K562 (cell line): ENCODE data around the gene ADIPOR2. TPM values are rescaled to one million over a fixed set of nuclear protein-coding genes. Genes with fewer than 3 reads are reported as not detected.

Source experiments
- FOS ChIP-seq: IDR thresholded peaks from 3 replicates; pipeline ENCODE4 v1.6.1; 2011; ENCODE audit not compliant: insufficient read length; ENCODE audit errors: extremely low read depth
- HMG20A ChIP-seq: fragments of 450-650 bp; formaldehyde crosslinking; conservative IDR thresholded peaks from 2 replicates; pipeline ENCODE4 v1.4.0; 2020; ENCODE audit warnings: mild to moderate bottlenecking, mixed read lengths
- MBD2 ChIP-seq: sonication (generic); IDR thresholded peaks from 2 replicates; pipeline ENCODE4 v1.6.1; 2016; ENCODE audit warnings: low read depth, borderline replicate concordance
- MTF1 ChIP-seq: fragments of 250-450 bp; sonication (Bioruptor Pico); IDR thresholded peaks from 2 replicates; pipeline ENCODE4 v1.9.0; 2021; ENCODE audit warnings: moderate library complexity, mild to moderate bottlenecking, inconsistent platforms, borderline replicate concordance
- NFE2 ChIP-seq: IDR thresholded peaks from 2 replicates; pipeline ENCODE4 v1.6.1; 2014; ENCODE audit warnings: antibody characterized with exemption, low read depth
- NRF1 ChIP-seq, 2 experiments: fragments of 450-650 bp; IDR thresholded peaks in 1 of 2; conservative IDR thresholded peaks in 1 of 2; 2 replicates each; pipeline ENCODE4 v1.6.1; 2014; ENCODE audit warnings: mild to moderate bottlenecking in 2 of 2
- PHF20 ChIP-seq: fragments of 450-650 bp; IDR thresholded peaks from 2 replicates; pipeline ENCODE4 v1.6.1; 2018; ENCODE audit not compliant: partially characterized antibody
- RBFOX2 ChIP-seq: fragments of 200-400 bp; formaldehyde crosslinking; IDR thresholded peaks from 2 replicates; pipeline ENCODE4 v1.6.1; 2017; ENCODE audit warnings: low read depth, mild to moderate bottlenecking, low read length, moderate library complexity
- SFPQ ChIP-seq: fragments of 200-400 bp; formaldehyde crosslinking; IDR thresholded peaks from 2 replicates; pipeline ENCODE4 v1.6.1; 2017; ENCODE audit warnings: mild to moderate bottlenecking, low read depth, low read length, moderate library complexity
- SIX5 ChIP-seq, 2 experiments: IDR thresholded peaks; 2 replicates each; pipeline ENCODE4 v1.6.1; 2011; ENCODE audit warnings: low read length in 2 of 2, borderline replicate concordance in 1 of 2, low read depth in 1 of 2, mild to moderate bottlenecking in 1 of 2, moderate library complexity in 1 of 2; ENCODE audit not compliant: insufficient read depth in 1 of 2
- SNRNP70 ChIP-seq: fragments of 200-400 bp; formaldehyde crosslinking; optimal IDR thresholded peaks from 2 replicates; pipeline ENCODE3; 2017; ENCODE audit warnings: low read depth, low read length
- SREBF1 ChIP-seq: fragments of 150-350 bp; IDR thresholded peaks from 2 replicates; pipeline ENCODE4 v1.6.1; 2014; ENCODE audit warnings: antibody characterized with exemption, low read depth, low read length, borderline replicate concordance
- ZNF184 ChIP-seq: sonication (generic); formaldehyde crosslinking; IDR thresholded peaks from 2 replicates; pipeline ENCODE4 v1.5.0; 2020; ENCODE audit warnings: missing genetic modification reagents
- ZNF354B ChIP-seq: fragments of 250-450 bp; sonication (Bioruptor Pico); IDR thresholded peaks from 2 replicates; pipeline ENCODE4 v1.4.0; 2020
- ZNF77 ChIP-seq: fragments of 250-450 bp; sonication (Bioruptor Pico); IDR thresholded peaks from 2 replicates; pipeline ENCODE4 v1.5.0; 2020
- polyA plus RNA-seq, 8 experiments: library from polyadenylated mRNA; depleted of rRNA in 4 of 8; stranded (reverse) in 5 of 8; unstranded in 3 of 8; fragments of >200 nt; fragmentation: Nextera tagmentation in 2 of 8; fragmentation: Illumina TruSeq in 1 of 8; extraction: Ambion mirVana in 2 of 8; extraction: Trizol in 1 of 8; gene quantifications; 2 replicates each; pipeline versions ENCODE4 v1.2.1 to v1.2.3, GENCODE V29; 2011 to 2014; ENCODE audit warnings: inconsistent platforms in 1 of 8, missing spikeins in 1 of 8
- total RNA-seq, 7 experiments: library from RNA; depleted of rRNA in 6 of 7; stranded (reverse); fragments of >200 nt in 6 of 7; fragmentation: Illumina TruSeq in 2 of 7; extraction: Trizol in 2 of 7; gene quantifications; 2 replicates each; pipeline versions ENCODE4 v1.2.1 to v1.2.3, GENCODE V29; 2011 to 2021; ENCODE audit warnings: low replicate concordance in 1 of 7
- TF ChIP-seq, protein P1 (sequence below): fragments of 250-450 bp; sonication (Bioruptor Pico); IDR thresholded peaks from 2 replicates; pipeline ENCODE4 v1.5.0; 2020; ENCODE audit warnings: mild to moderate bottlenecking, borderline replicate concordance
- TF ChIP-seq, protein P2 (sequence below): sonication (generic); formaldehyde crosslinking; IDR thresholded peaks from 2 replicates; pipeline ENCODE4 v1.8.0; 2022; ENCODE audit warnings: missing genetic modification reagents, mild to moderate bottlenecking, moderate library complexity, borderline replicate concordance
- TF ChIP-seq, protein P3 (sequence below): sonication (generic); formaldehyde crosslinking; IDR thresholded peaks from 2 replicates; pipeline ENCODE4 v1.9.0; 2022; ENCODE audit warnings: mild to moderate bottlenecking, missing genetic modification reagents
- TF ChIP-seq, protein P4 (sequence below): sonication (generic); formaldehyde crosslinking; IDR thresholded peaks from 2 replicates; pipeline ENCODE4 v1.4.0; 2020; ENCODE audit warnings: mild to moderate bottlenecking, missing genetic modification reagents

Gene ADIPOR2
- total and polyA plus RNA-seq, 9 of the 15 experiments (the other 6 are each of a cell fraction or from before 2014, with no cell fraction given) = 10.9 to 63.5 (median 46.0) TPM

GRCh38 chr12:1804545-1805332 lies 113.9 kb downstream of the ADIPOR2 start (continued):
- TF ChIP-seq, protein P1, sequence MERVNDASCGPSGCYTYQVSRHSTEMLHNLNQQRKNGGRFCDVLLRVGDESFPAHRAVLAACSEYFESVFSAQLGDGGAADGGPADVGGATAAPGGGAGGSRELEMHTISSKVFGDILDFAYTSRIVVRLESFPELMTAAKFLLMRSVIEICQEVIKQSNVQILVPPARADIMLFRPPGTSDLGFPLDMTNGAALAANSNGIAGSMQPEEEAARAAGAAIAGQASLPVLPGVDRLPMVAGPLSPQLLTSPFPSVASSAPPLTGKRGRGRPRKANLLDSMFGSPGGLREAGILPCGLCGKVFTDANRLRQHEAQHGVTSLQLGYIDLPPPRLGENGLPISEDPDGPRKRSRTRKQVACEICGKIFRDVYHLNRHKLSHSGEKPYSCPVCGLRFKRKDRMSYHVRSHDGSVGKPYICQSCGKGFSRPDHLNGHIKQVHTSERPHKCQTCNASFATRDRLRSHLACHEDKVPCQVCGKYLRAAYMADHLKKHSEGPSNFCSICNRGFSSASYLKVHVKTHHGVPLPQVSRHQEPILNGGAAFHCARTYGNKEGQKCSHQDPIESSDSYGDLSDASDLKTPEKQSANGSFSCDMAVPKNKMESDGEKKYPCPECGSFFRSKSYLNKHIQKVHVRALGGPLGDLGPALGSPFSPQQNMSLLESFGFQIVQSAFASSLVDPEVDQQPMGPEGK (CRISPR knock-in tag) = no peak
- TF ChIP-seq, protein P2, sequence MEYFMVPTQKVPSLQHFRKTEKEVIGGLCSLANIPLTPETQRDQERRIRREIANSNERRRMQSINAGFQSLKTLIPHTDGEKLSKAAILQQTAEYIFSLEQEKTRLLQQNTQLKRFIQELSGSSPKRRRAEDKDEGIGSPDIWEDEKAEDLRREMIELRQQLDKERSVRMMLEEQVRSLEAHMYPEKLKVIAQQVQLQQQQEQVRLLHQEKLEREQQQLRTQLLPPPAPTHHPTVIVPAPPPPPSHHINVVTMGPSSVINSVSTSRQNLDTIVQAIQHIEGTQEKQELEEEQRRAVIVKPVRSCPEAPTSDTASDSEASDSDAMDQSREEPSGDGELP = no peak; the same call in 1 of the 2 replicates
- TF ChIP-seq NRF1 (conservative IDR thresholded peaks at IDR 0.05 in 1 of 2, IDR thresholded peaks at IDR 0.05 in 1 of 2) (peak; percentile 30 to 47; a peak in 2 of 4 replicates), ZNF184 (CRISPR knock-in tag) (no peak), MTF1 (no peak), SFPQ (no peak), NFE2 (no peak), RBFOX2 (peak; percentile 51; the same call in 1 of the 2 replicates), HMG20A (CRISPR knock-in tag) (no peak), MBD2 (peak; percentile 88), PHF20 (peak; percentile 88), SIX5 (IDR thresholded peaks at IDR 0.05; ENCODE audit: borderline replicate concordance in 1 of 2, insufficient read depth in 1 of 2, low read depth in 1 of 2, low read length in 2 of 2) (peak; percentile 71; a peak in 3 of 4 replicates), FOS (peak; percentile 40), ZNF77 (no peak), ZNF354B (CRISPR knock-in tag) (no peak), SNRNP70 (no peak), SREBF1 (no peak)
- TF ChIP-seq, protein P3, sequence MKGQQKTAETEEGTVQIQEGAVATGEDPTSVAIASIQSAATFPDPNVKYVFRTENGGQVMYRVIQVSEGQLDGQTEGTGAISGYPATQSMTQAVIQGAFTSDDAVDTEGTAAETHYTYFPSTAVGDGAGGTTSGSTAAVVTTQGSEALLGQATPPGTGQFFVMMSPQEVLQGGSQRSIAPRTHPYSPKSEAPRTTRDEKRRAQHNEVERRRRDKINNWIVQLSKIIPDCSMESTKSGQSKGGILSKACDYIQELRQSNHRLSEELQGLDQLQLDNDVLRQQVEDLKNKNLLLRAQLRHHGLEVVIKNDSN (CRISPR knock-in tag) = no peak
- TF ChIP-seq, protein P4, sequence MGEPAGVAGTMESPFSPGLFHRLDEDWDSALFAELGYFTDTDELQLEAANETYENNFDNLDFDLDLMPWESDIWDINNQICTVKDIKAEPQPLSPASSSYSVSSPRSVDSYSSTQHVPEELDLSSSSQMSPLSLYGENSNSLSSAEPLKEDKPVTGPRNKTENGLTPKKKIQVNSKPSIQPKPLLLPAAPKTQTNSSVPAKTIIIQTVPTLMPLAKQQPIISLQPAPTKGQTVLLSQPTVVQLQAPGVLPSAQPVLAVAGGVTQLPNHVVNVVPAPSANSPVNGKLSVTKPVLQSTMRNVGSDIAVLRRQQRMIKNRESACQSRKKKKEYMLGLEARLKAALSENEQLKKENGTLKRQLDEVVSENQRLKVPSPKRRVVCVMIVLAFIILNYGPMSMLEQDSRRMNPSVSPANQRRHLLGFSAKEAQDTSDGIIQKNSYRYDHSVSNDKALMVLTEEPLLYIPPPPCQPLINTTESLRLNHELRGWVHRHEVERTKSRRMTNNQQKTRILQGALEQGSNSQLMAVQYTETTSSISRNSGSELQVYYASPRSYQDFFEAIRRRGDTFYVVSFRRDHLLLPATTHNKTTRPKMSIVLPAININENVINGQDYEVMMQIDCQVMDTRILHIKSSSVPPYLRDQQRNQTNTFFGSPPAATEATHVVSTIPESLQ (CRISPR knock-in tag) = no peak
